Neural cell (in vitro differentiated cells): ENCODE data around the gene NDUFAF4.

ENCODE experiments used
- EP300 ChIP-seq: fragments of 450-650 bp; conservative IDR thresholded peaks from 2 replicates; pipeline ENCODE4 v1.6.1; 2014; ENCODE audit warnings: antibody characterized with exemption, mild to moderate bottlenecking, moderate library complexity; ENCODE audit not compliant: poor library complexity, severe bottlenecking
- POLR2AphosphoS5 ChIP-seq: IDR thresholded peaks from 2 replicates; pipeline ENCODE4 v1.6.1; 2012
- SMC3 ChIP-seq: fragments of 450-650 bp; conservative IDR thresholded peaks from 2 replicates; pipeline ENCODE4 v1.6.1; 2014; ENCODE audit warnings: antibody characterized with exemption, mild to moderate bottlenecking, moderate library complexity; ENCODE audit not compliant: poor library complexity
- TAF1 ChIP-seq: IDR thresholded peaks from 2 replicates; pipeline ENCODE4 v1.6.1; 2012; ENCODE audit warnings: low read depth
- TF ChIP-seq, protein P1 (sequence below): IDR thresholded peaks from 2 replicates; pipeline ENCODE4 v1.6.1; 2012; ENCODE audit warnings: borderline replicate concordance
- TF ChIP-seq, protein P2 (sequence below): fragments of 450-650 bp; IDR thresholded peaks from 2 replicates; pipeline ENCODE4 v1.5.1; 2014; ENCODE audit warnings: antibody characterized with exemption, mild to moderate bottlenecking, moderate library complexity; ENCODE audit not compliant: poor library complexity, severe bottlenecking

DNA sequence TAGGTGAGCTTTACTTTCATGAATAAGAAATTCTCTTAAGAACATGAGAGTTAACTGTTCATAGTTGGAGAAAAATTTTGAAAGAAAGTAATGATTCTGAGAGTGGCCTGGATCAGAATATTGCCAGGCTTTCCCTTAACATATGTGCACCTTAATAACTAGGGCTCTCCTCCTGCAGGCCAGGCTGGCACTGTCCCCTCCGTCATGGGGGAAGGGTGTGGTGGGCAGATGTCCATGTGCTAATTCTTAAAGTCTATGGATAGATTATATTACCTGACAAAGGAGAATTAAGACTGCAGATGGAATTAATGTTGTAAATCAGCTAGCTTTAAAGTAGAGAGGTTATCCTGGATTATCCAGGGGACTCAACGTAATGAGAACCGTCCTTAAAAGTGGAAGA is 15.9 kb upstream of the NDUFAF4 start:
- TF ChIP-seq, protein P1, sequence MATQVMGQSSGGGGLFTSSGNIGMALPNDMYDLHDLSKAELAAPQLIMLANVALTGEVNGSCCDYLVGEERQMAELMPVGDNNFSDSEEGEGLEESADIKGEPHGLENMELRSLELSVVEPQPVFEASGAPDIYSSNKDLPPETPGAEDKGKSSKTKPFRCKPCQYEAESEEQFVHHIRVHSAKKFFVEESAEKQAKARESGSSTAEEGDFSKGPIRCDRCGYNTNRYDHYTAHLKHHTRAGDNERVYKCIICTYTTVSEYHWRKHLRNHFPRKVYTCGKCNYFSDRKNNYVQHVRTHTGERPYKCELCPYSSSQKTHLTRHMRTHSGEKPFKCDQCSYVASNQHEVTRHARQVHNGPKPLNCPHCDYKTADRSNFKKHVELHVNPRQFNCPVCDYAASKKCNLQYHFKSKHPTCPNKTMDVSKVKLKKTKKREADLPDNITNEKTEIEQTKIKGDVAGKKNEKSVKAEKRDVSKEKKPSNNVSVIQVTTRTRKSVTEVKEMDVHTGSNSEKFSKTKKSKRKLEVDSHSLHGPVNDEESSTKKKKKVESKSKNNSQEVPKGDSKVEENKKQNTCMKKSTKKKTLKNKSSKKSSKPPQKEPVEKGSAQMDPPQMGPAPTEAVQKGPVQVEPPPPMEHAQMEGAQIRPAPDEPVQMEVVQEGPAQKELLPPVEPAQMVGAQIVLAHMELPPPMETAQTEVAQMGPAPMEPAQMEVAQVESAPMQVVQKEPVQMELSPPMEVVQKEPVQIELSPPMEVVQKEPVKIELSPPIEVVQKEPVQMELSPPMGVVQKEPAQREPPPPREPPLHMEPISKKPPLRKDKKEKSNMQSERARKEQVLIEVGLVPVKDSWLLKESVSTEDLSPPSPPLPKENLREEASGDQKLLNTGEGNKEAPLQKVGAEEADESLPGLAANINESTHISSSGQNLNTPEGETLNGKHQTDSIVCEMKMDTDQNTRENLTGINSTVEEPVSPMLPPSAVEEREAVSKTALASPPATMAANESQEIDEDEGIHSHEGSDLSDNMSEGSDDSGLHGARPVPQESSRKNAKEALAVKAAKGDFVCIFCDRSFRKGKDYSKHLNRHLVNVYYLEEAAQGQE: no peak
- TF ChIP-seq, protein P2, sequence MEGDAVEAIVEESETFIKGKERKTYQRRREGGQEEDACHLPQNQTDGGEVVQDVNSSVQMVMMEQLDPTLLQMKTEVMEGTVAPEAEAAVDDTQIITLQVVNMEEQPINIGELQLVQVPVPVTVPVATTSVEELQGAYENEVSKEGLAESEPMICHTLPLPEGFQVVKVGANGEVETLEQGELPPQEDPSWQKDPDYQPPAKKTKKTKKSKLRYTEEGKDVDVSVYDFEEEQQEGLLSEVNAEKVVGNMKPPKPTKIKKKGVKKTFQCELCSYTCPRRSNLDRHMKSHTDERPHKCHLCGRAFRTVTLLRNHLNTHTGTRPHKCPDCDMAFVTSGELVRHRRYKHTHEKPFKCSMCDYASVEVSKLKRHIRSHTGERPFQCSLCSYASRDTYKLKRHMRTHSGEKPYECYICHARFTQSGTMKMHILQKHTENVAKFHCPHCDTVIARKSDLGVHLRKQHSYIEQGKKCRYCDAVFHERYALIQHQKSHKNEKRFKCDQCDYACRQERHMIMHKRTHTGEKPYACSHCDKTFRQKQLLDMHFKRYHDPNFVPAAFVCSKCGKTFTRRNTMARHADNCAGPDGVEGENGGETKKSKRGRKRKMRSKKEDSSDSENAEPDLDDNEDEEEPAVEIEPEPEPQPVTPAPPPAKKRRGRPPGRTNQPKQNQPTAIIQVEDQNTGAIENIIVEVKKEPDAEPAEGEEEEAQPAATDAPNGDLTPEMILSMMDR: no peak
- TF ChIP-seq SMC3 (no peak), EP300 (no peak), POLR2AphosphoS5 (no peak), TAF1 (no peak)
